Neural progenitor cell (in vitro differentiated cells): ENCODE measurements around the gene INPP5E.

Experiments used
- EZH2phosphoT487 ChIP-seq: fragments of 200-600 bp; sonication (generic); IDR thresholded peaks from 2 replicates; pipeline ENCODE4 v1.6.1; 2017; ENCODE audit warnings: antibody characterized with exemption
- TF ChIP-seq, protein P1 (sequence below): fragments of 200-600 bp; sonication (generic); IDR thresholded peaks from 2 replicates; pipeline ENCODE4 v1.5.1; 2017; ENCODE audit warnings: antibody characterized with exemption, mild to moderate bottlenecking

DNA sequence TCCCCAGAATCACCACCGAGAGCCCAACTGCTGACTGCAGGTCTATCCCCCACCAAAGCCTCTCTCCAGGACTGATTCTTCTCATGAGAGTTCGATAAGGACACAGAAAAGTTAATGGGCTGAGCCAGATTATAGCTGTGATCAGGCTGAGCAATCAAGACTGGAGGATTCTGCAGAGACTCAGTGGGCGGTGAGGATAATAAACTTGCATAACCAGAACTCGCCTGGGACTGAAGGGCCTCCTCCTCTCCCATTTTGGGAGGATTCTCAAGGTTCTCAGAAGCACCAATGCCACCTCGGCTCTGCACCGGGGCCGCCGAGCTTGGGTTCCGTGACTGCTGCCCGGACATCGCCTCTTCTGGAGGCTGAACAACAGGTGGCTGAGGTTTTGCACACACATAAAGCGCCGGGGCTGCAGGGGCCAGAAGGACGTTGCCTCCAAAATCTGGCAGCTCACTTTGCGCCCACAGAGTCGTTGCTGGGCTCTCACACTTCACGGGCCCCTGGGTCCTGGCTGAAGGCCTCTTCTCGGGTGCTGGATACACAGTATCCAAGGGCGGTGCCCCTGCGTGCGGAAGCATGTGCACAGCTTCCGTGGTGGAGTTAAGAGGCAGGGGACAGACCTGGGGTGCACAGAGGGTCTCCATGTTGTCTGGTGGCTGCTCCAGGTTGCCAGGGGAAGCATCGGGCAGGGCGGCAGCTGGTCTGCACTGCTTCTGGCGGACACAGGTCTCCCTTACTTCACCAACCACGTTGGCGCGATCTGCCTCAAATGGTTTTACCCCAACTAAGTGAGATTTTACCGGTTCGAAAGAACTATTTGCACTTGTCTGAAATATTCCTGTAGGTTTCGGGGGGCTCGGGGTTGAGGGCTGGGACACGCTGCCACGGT, 35.6 kb upstream of the INPP5E start:
- TF ChIP-seq, protein P1, sequence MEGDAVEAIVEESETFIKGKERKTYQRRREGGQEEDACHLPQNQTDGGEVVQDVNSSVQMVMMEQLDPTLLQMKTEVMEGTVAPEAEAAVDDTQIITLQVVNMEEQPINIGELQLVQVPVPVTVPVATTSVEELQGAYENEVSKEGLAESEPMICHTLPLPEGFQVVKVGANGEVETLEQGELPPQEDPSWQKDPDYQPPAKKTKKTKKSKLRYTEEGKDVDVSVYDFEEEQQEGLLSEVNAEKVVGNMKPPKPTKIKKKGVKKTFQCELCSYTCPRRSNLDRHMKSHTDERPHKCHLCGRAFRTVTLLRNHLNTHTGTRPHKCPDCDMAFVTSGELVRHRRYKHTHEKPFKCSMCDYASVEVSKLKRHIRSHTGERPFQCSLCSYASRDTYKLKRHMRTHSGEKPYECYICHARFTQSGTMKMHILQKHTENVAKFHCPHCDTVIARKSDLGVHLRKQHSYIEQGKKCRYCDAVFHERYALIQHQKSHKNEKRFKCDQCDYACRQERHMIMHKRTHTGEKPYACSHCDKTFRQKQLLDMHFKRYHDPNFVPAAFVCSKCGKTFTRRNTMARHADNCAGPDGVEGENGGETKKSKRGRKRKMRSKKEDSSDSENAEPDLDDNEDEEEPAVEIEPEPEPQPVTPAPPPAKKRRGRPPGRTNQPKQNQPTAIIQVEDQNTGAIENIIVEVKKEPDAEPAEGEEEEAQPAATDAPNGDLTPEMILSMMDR: no peak
- no peak for TF ChIP-seq EZH2phosphoT487
